Measurements from ENCODE around the gene NIN.
"Not testable (repeated sequence)": the region's sequence is repeated elsewhere in the genome, so short reads cannot be mapped to it uniquely, and the experiment has no call there.

The NIN gene

DNA sequence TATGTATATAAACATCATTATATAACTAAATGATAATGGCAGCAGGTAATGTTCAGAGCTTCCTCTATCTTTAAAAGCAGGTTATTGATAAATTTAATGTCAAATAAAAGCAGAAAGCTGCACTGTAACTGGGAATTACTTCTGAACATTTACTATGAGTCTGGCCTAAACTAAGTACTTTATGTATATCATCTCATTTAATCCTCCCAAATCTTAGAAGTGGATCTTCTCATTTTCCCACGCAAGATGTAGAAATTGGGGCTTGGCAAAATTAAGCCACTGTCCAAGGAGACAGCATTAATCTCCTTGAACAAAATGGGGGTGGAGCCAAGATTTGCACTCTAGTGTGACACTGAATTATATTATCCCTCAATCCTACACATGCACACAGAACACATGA lies 5.7 kb downstream of the NIN start:
- TF ChIP-seq EZH2 (IDR thresholded peaks at IDR 0.05), result no peak
- TF ChIP-seq POLR2AphosphoS5 (IDR thresholded peaks at IDR 0.05; ENCODE audit: borderline replicate concordance, low read depth, low read length), result no peak
- TF ChIP-seq FOXP2 (optimal IDR thresholded peaks at IDR 0.05; ENCODE audit: control extremely low read depth, extremely low read length, insufficient read depth), result no peak
- no peak overlapping the region for H3K27ac ChIP-seq
- no peak overlapping the region for H3K9ac ChIP-seq (ENCODE audit: insufficient read length)
- peaks cover 3% of the 10 kb centered on the region; the same call in 1 of the 2 replicates for H3K36me3 ChIP-seq (ENCODE audit: insufficient read depth, low read length)
- no peak overlapping the region for H3K4me3 ChIP-seq
- DNase-seq (ENCODE audit: low read depth, low spot score), result no peak
- H3K9me3 ChIP-seq (ENCODE audit: low read depth, low read length), result no peaks in the 10 kb centered on the region

DNA sequence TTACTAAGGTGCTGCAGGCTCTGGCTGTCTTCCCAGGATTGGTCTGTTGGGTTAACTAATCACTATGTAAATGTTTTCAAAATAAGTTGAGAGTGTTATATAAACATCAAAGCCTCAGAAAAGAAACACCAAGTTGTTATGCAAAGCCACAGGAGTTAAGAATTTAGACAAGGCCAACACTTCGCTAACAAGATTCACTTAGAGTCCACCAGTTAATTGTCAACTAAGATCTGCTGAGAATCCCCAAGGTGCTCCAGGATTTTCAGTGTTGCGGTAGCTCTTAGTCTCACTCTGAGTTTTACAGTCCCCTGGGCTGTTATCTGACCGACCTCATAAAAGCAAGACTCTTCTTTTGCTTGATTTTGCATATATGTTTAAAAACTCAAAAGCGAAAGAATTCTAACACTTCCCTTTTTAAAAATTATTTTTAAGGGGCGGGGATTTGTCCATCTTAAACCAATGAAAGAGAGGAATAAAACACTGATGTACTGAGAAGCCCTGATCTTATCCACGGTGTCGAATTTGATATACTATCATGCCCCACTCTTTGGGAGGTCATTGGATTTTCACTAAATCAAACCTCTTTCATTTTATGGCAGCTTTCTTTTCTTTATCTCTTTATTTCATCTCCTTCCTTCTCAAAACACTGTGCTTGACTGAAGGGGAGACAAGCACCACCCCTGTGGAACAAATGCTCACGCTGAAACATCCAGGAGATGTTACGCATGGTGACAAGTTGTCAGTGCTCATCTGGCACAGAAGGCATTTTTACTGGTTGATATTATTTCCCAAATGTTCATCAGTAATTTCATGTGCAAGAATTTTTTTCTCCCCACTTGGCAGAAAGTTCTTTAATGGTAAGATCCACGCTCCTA lies 7.0 kb downstream of the NIN start:
- no peak overlapping the region for H3K9ac ChIP-seq (ENCODE audit: insufficient read length)
- no peak overlapping the region for H3K27ac ChIP-seq
- no peak for DNase-seq (ENCODE audit: low read depth, low spot score)
- H3K9me3 ChIP-seq (ENCODE audit: low read depth, low read length), result no peaks in the 10 kb centered on the region
- no peak overlapping the region for H3K4me3 ChIP-seq
- peaks cover 3% of the 10 kb centered on the region; the same call in 1 of the 2 replicates for H3K36me3 ChIP-seq (ENCODE audit: insufficient read depth, low read length)
- TF ChIP-seq POLR2AphosphoS5 (IDR thresholded peaks at IDR 0.05; ENCODE audit: borderline replicate concordance, low read depth, low read length) (no peak), EZH2 (IDR thresholded peaks at IDR 0.05) (no peak), FOXP2 (optimal IDR thresholded peaks at IDR 0.05; ENCODE audit: control extremely low read depth, extremely low read length, insufficient read depth) (no peak)

DNA sequence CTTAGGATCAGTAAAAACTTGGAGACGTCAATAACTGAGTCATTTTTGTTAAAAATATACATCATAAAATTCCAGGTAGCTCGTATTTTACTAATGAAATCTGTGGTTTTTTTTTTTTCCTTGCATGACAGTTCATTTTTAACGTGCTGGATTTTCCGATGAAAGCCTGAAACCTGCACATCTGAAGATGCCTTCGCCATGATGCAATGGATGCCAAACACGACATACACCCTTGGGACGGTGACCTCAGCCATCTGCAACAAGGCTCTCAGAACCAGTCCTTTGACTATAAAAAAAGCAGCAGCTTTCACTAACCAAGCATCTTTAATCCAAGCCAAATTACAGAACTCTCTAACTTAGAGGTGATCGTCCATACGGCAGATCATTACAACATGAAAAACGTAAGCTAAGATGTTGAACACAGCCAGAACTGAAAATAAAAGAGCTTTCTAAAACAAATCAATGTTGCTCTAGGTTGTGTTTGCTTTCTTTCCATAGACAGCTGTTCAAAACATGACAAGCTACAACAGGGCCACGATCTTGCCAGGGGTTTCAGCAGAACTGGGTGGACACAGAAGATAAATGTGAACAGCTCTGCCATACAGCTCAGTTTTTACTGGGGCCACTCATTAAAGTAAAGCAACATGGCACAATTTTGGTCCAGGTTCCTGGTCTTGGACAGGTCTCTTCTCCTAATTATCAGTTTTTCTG lies 7.8 kb downstream of the NIN start:
- Histone ChIP-seq H3K9me3 (ENCODE audit: low read depth, low read length) (no peaks in the 10 kb centered on the region), H3K9ac (ENCODE audit: insufficient read length) (no peak overlapping the region), H3K4me3 (no peak overlapping the region), H3K27ac (no peak overlapping the region), H3K36me3 (ENCODE audit: insufficient read depth, low read length) (peaks cover 3% of the 10 kb centered on the region; the same call in 1 of the 2 replicates)
- DNase-seq (ENCODE audit: low read depth, low spot score), result no peak
- TF ChIP-seq POLR2AphosphoS5 (IDR thresholded peaks at IDR 0.05; ENCODE audit: borderline replicate concordance, low read depth, low read length), result no peak
- TF ChIP-seq EZH2 (IDR thresholded peaks at IDR 0.05), result no peak
- no peak for TF ChIP-seq FOXP2 (optimal IDR thresholded peaks at IDR 0.05; ENCODE audit: control extremely low read depth, extremely low read length, insufficient read depth)

DNA sequence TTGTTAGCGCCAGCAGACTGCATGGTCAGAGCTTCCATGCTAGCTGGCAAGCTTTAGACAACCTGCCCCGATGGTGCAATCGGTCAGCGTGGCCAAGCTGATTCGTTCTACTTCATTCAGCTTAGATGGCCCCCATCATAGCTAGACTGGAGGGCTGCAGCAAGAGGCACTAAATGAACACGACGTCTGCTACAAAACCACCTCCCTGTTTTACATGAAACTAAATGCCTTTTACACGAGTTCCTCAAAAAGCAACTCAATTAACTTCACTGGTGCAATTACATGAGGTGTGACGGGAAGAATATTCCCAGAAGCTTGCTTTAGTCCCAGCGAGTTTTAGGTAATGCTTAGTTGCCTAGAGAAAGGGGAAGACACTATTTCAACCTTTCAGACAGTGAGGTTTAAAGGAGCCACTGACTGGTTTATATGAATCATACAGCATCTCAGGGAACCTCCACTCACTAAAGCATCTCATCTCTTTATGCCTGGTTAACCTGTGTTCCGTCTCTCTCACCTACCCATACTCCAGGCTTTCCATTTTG lies 8.4 kb downstream of the NIN start:
- Histone ChIP-seq H3K27ac (no peak overlapping the region), H3K4me3 (no peak overlapping the region), H3K9ac (ENCODE audit: insufficient read length) (no peak overlapping the region), H3K9me3 (ENCODE audit: low read depth, low read length) (no peaks in the 10 kb centered on the region), H3K36me3 (ENCODE audit: insufficient read depth, low read length) (peaks cover 3% of the 10 kb centered on the region; the same call in 1 of the 2 replicates)
- no peak for TF ChIP-seq POLR2AphosphoS5 (IDR thresholded peaks at IDR 0.05; ENCODE audit: borderline replicate concordance, low read depth, low read length)
- no peak for TF ChIP-seq FOXP2 (optimal IDR thresholded peaks at IDR 0.05; ENCODE audit: control extremely low read depth, extremely low read length, insufficient read depth)
- TF ChIP-seq EZH2 (IDR thresholded peaks at IDR 0.05), result no peak
- DNase-seq (ENCODE audit: low read depth, low spot score), result no peak

DNA sequence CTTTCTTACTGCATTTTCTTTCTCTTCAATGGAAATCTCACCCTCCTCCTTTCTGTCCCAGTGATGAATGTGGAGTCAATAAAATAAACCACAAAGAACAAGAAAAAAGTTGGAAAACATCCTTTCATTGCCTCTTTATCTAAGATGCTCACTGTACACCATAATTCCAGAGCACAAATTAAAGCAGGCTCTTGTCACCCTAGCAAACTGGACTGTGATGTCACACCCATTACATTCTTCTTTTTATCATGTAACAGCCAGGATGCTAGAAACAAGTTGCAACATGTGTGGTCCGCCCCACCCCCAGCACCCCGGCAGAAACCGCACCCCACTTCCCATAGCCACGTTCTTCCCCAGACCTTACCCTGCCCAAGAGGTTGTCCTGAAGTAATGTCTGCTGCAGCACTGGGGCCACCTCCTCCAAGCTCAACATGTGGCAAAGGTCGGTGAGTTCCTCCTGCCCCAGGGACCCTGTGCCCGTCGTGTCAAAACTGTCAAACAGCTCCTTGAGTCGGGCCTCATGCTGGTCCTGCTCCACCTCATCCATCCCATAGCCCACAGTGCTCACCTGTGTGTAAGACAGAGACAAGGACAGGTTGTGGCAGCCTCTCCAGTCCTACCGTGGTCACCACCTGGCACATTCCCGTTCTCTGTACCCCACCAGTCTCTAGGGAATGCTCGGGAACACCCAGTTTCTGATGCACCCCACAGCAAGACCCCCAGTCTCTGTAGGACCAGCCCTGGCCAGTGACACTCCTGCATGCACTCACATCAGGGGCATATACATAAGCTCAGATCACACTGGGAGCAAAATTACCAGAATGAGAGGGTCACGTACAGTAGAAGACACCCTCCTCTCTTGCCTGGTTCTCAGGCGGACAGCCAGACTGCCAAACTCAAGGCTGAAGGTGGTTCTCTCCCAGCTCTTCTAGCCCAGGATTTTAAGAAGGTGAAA lies 9.2 kb downstream of the NIN start:
- no peak for DNase-seq (ENCODE audit: low read depth, low spot score)
- no peak overlapping the region for H3K9ac ChIP-seq (ENCODE audit: insufficient read length)
- no peak overlapping the region for H3K4me3 ChIP-seq
- no peak for TF ChIP-seq EZH2 (IDR thresholded peaks at IDR 0.05)
- TF ChIP-seq FOXP2 (optimal IDR thresholded peaks at IDR 0.05; ENCODE audit: control extremely low read depth, extremely low read length, insufficient read depth), result no peak
- TF ChIP-seq POLR2AphosphoS5 (IDR thresholded peaks at IDR 0.05; ENCODE audit: borderline replicate concordance, low read depth, low read length), result no peak
- no peaks in the 10 kb centered on the region for H3K36me3 ChIP-seq (ENCODE audit: insufficient read depth, low read length)
- no peaks in the 10 kb centered on the region for H3K9me3 ChIP-seq (ENCODE audit: low read depth, low read length)
- no peak overlapping the region for H3K27ac ChIP-seq

DNA sequence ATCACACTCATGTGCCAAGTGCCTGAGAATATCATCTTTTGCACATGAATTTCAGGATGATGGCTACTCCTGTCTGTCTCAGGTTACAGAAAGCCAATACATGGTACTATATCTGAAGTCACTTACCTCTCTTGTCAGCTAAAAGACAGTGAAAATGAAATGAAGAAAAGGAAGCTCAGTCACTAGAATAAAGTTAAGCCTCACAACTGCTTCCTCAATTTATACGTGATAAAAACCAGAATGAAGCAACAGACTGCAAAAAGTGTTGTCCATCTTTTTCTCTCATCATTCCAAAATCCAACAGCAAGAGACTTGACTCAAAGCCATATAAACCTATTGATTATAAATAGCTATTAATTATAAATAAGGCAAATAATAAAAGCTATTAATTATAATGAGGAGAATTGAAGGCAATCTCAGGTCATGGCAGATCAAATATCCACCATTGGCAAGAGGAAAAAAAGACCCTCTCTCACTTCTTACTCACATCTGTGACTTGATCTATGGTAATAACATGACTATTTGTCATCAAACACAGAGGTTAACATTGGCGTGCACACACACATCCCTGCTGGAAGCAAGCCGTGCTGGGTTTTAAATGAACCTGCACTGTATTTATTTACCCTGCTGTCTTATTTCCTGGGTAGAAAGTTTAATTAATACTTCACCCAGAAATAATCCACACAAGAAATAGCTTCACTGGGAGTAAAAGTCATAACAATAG lies 10.0 kb downstream of the NIN start:
- no peaks in the 10 kb centered on the region for H3K36me3 ChIP-seq (ENCODE audit: insufficient read depth, low read length)
- H3K9ac ChIP-seq (ENCODE audit: insufficient read length), result no peak overlapping the region
- TF ChIP-seq POLR2AphosphoS5 (IDR thresholded peaks at IDR 0.05; ENCODE audit: borderline replicate concordance, low read depth, low read length), result no peak
- no peak for TF ChIP-seq EZH2 (IDR thresholded peaks at IDR 0.05)
- TF ChIP-seq FOXP2 (optimal IDR thresholded peaks at IDR 0.05; ENCODE audit: control extremely low read depth, extremely low read length, insufficient read depth), result no peak
- no peaks in the 10 kb centered on the region for H3K9me3 ChIP-seq (ENCODE audit: low read depth, low read length)
- no peak overlapping the region for H3K4me3 ChIP-seq
- no peak overlapping the region for H3K27ac ChIP-seq
- no peak for DNase-seq (ENCODE audit: low read depth, low spot score)

DNA sequence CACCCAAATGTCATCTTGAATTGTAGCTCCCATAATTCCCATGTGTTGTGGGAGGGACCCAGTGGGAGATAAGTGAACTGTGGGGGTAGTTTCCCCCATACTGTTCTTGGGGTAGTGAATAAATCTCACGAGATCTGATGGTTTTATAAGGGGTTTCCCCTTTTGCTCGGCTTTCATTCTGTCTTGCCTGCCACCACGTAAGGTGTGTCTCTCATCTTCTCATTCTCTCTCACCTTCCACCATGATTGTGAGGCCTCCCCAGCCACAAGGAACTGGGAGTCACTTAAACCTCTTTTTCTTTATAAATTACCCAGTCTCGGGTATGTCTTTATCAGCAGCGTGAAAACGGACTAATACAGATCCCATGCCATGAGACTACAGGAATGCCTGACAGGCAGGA lies 11.7 kb downstream of the NIN start:
- not testable (repeated sequence) for DNase-seq (ENCODE audit: low read depth, low spot score); H3K9me3 ChIP-seq (ENCODE audit: low read depth, low read length); H3K36me3 ChIP-seq (ENCODE audit: insufficient read depth, low read length); H3K9ac ChIP-seq (ENCODE audit: insufficient read length); H3K4me3 ChIP-seq
- peak overlapping the region; percentile 38 for H3K27ac ChIP-seq
